AG08395 (cell line): ENCODE data around the gene LTF.

Experiments used
- DNase-seq: peaks from one replicate; pipeline ENCODE4 v3.0.0; 2012; ENCODE audit warnings: mixed read lengths, low spot score

The LTF gene

GRCh38 chr3:46490338-46491084 is 25.8 kb upstream of the LTF start:
- DNase-seq, result peak; percentile 40

GRCh38 chr3:46489875-46490274 is 25.2 kb upstream of the LTF start:
- peak; percentile 36 for DNase-seq

GRCh38 chr3:46489381-46489780 is 24.7 kb upstream of the LTF start:
- DNase-seq, result no peak

- DNase-seq, result peak; percentile 89
These were observed 24.1 kb upstream of the LTF start for GRCh38 chr3:46488735-46489361.

GRCh38 chr3:46485779-46486175 is 21.1 kb upstream of the LTF start:
- no peak for DNase-seq

GRCh38 chr3:46484911-46485778 is 20.4 kb upstream of the LTF start:
- DNase-seq, result no peak

- DNase-seq, result no peak
These were observed 19.7 kb upstream of the LTF start for GRCh38 chr3:46484388-46484787.

- no peak for DNase-seq
These were observed 19.1 kb upstream of the LTF start for GRCh38 chr3:46483825-46484224.

GRCh38 chr3:46482632-46483350 is 18.1 kb upstream of the LTF start:
- DNase-seq, result peak; percentile 86

GRCh38 chr3:46481636-46482035 is 16.9 kb upstream of the LTF start:
- peak; percentile 31 for DNase-seq

GRCh38 chr3:46480491-46481195 is 15.9 kb upstream of the LTF start:
- no peak for DNase-seq

GRCh38 chr3:46479696-46480095 is 15.0 kb upstream of the LTF start:
- no peak for DNase-seq

- no peak for DNase-seq
These were observed 14.3 kb upstream of the LTF start for GRCh38 chr3:46479021-46479420.

GRCh38 chr3:46478341-46478740 is 13.6 kb upstream of the LTF start:
- no peak for DNase-seq

- no peak for DNase-seq
These were observed 13.1 kb upstream of the LTF start for GRCh38 chr3:46477756-46478155.

GRCh38 chr3:46477145-46477544 is 12.4 kb upstream of the LTF start:
- DNase-seq, result no peak

GRCh38 chr3:46472736-46473135 is 8.0 kb upstream of the LTF start:
- no peak for DNase-seq

- DNase-seq, result no peak
These were observed 6.7 kb upstream of the LTF start for GRCh38 chr3:46471371-46471914.

- no peak for DNase-seq
These were observed 6.1 kb upstream of the LTF start for GRCh38 chr3:46470831-46471230.

- no peak for DNase-seq
These were observed 5.1 kb upstream of the LTF start for GRCh38 chr3:46469680-46470357.
